Measurements from ENCODE around the gene CYP8B1.

CYP8B1 gene

GRCh38 chr3:42847731-42848130, 27.9 kb downstream of the CYP8B1 start:
- DNase-seq (ENCODE audit: extremely low spot score), result no peak
- ChIA-PET POLR2A (no interaction called here), CTCF (no interaction called here)
- TF ChIP-seq BHLHE40 (IDR thresholded peaks at IDR 0.05; ENCODE audit: borderline replicate concordance) (no peak), FOXA1 (IDR thresholded peaks at IDR 0.05) (no peak), ZNF384 (IDR thresholded peaks at IDR 0.05) (no peak), PKNOX1 (IDR thresholded peaks at IDR 0.05) (no peak)

GRCh38 chr3:42846685-42847522, 28.8 kb downstream of the CYP8B1 start:
- TF ChIP-seq L3MBTL2 (conservative IDR thresholded peaks at IDR 0.05) (no peak), SP1 (IDR thresholded peaks at IDR 0.05) (no peak), FOXM1 (IDR thresholded peaks at IDR 0.05; ENCODE audit: borderline replicate concordance) (no peak), FOXA1 (IDR thresholded peaks at IDR 0.05) (no peak), ZNF384 (IDR thresholded peaks at IDR 0.05) (no peak), LEF1 (IDR thresholded peaks at IDR 0.05; ENCODE audit: borderline replicate concordance) (no peak), ELF4 (IDR thresholded peaks at IDR 0.05) (no peak), BHLHE40 (IDR thresholded peaks at IDR 0.05; ENCODE audit: borderline replicate concordance) (no peak), ARNT (IDR thresholded peaks at IDR 0.05) (no peak), TARDBP (IDR thresholded peaks at IDR 0.05) (no peak), PKNOX1 (IDR thresholded peaks at IDR 0.05) (no peak), HDGF (IDR thresholded peaks at IDR 0.05; ENCODE audit: borderline replicate concordance) (no peak), SUZ12 (IDR thresholded peaks at IDR 0.05) (no peak), NFRKB (IDR thresholded peaks at IDR 0.05) (no peak)
- CTCF ChIA-PET, result no interaction called here
- POLR2A ChIA-PET, result no interaction called here
- no peak for DNase-seq (ENCODE audit: extremely low spot score)

- DNase-seq (ENCODE audit: extremely low spot score), result no peak
- CTCF ChIA-PET, result no interaction called here
- POLR2A ChIA-PET, result no interaction called here
- no peak for TF ChIP-seq SP1 (IDR thresholded peaks at IDR 0.05)
These were observed 30.9 kb downstream of the CYP8B1 start for GRCh38 chr3:42844815-42845214.

- ChIA-PET CTCF (no interaction called here), POLR2A (no interaction called here)
- TF ChIP-seq SUZ12 (IDR thresholded peaks at IDR 0.05), result no peak
- no peak for TF ChIP-seq BHLHE40 (IDR thresholded peaks at IDR 0.05; ENCODE audit: borderline replicate concordance)
- TF ChIP-seq FOXK2 (IDR thresholded peaks at IDR 0.05), result no peak
- TF ChIP-seq ZNF384 (IDR thresholded peaks at IDR 0.05), result no peak
- no peak for TF ChIP-seq ELF4 (IDR thresholded peaks at IDR 0.05)
- no peak for TF ChIP-seq FOXA1 (IDR thresholded peaks at IDR 0.05)
- no peak for TF ChIP-seq TARDBP (IDR thresholded peaks at IDR 0.05)
- no peak for TF ChIP-seq NFRKB (IDR thresholded peaks at IDR 0.05)
- TF ChIP-seq LEF1 (IDR thresholded peaks at IDR 0.05; ENCODE audit: borderline replicate concordance), result no peak
- TF ChIP-seq FOXM1 (IDR thresholded peaks at IDR 0.05; ENCODE audit: borderline replicate concordance), result no peak
- no peak for TF ChIP-seq L3MBTL2 (conservative IDR thresholded peaks at IDR 0.05)
- TF ChIP-seq ARNT (IDR thresholded peaks at IDR 0.05), result no peak
- no peak for TF ChIP-seq PKNOX1 (IDR thresholded peaks at IDR 0.05)
- no peak for TF ChIP-seq SP1 (IDR thresholded peaks at IDR 0.05)
- no peak for TF ChIP-seq HDGF (IDR thresholded peaks at IDR 0.05; ENCODE audit: borderline replicate concordance)
- no peak for TF ChIP-seq CTBP1 (IDR thresholded peaks at IDR 0.05; ENCODE audit: borderline replicate concordance)
- no peak for DNase-seq (ENCODE audit: extremely low spot score)
These were observed 31.3 kb downstream of the CYP8B1 start for GRCh38 chr3:42844412-42844713.

GRCh38 chr3:42843713-42844411, 31.8 kb downstream of the CYP8B1 start:
- no peak for DNase-seq (ENCODE audit: extremely low spot score)
- CTCF ChIA-PET, result no interaction called here
- POLR2A ChIA-PET, result no interaction called here

GRCh38 chr3:42841332-42841731, 34.3 kb downstream of the CYP8B1 start:
- POLR2A ChIA-PET, result interaction anchor here (0.6 kb wide), 1 partner anchor 378 kb away, joined by 3 read pairs; no protein-coding TSS in a partner anchor
- no peak for TF ChIP-seq CTBP1 (IDR thresholded peaks at IDR 0.05; ENCODE audit: borderline replicate concordance)
- no peak for TF ChIP-seq TARDBP (IDR thresholded peaks at IDR 0.05)
- no peak for TF ChIP-seq ELF4 (IDR thresholded peaks at IDR 0.05)
- no peak for TF ChIP-seq BHLHE40 (IDR thresholded peaks at IDR 0.05; ENCODE audit: borderline replicate concordance)
- TF ChIP-seq SUZ12 (IDR thresholded peaks at IDR 0.05), result no peak
- TF ChIP-seq FOXK2 (IDR thresholded peaks at IDR 0.05), result no peak
- TF ChIP-seq HDGF (IDR thresholded peaks at IDR 0.05; ENCODE audit: borderline replicate concordance), result no peak
- no peak for TF ChIP-seq L3MBTL2 (conservative IDR thresholded peaks at IDR 0.05)
- TF ChIP-seq SP1 (IDR thresholded peaks at IDR 0.05), result no peak
- TF ChIP-seq FOXM1 (IDR thresholded peaks at IDR 0.05; ENCODE audit: borderline replicate concordance), result no peak
- CTCF ChIA-PET, result no interaction called here
- no peak for DNase-seq (ENCODE audit: extremely low spot score)

More at GRCh38 chr3:42843713-42844411, 31.8 kb downstream of the CYP8B1 start:
- TF ChIP-seq BHLHE40 (IDR thresholded peaks at IDR 0.05; ENCODE audit: borderline replicate concordance), result no peak
